T-helper 22 cell (primary cell): ENCODE results near the gene SLX4.
"Not testable (repeated sequence)": the region's sequence is repeated elsewhere in the genome, so short reads cannot be mapped to it uniquely, and the experiment has no call there.

Experiments used
- DNase-seq: peaks from one replicate; pipeline ENCODE4 v3.0.0-alpha.2; 2020; ENCODE audit warnings: low read depth

The SLX4 gene

GRCh38 chr16:3640632-3641501, 29.5 kb upstream of the SLX4 start:
- no peak for DNase-seq

GRCh38 chr16:3640207-3640606, 28.8 kb upstream of the SLX4 start:
- no peak for DNase-seq

GRCh38 chr16:3638916-3639644, 27.7 kb upstream of the SLX4 start:
- no peak for DNase-seq

- DNase-seq = no peak
Observed at GRCh38 chr16:3637371-3637923, 26.0 kb upstream of the SLX4 start.

GRCh38 chr16:3625911-3626732, 14.7 kb upstream of the SLX4 start:
- no peak for DNase-seq

- DNase-seq = no peak
Observed at GRCh38 chr16:3625331-3625730, 13.9 kb upstream of the SLX4 start.

- no peak for DNase-seq
Observed at GRCh38 chr16:3623642-3624041, 12.2 kb upstream of the SLX4 start.

- no peak for DNase-seq
Observed at GRCh38 chr16:3618769-3619141, 7.3 kb upstream of the SLX4 start.

- no peak for DNase-seq
Observed at GRCh38 chr16:3612510-3613466, 1.4 kb upstream of the SLX4 start.

GRCh38 chr16:3610698-3611145, 684 bp downstream of the SLX4 start:
- DNase-seq = no peak

- no peak for DNase-seq
Observed at GRCh38 chr16:3609895-3610697, 1.3 kb downstream of the SLX4 start.

GRCh38 chr16:3608976-3609375, 2.4 kb downstream of the SLX4 start:
- not testable (repeated sequence) for DNase-seq

GRCh38 chr16:3608069-3608468, 3.3 kb downstream of the SLX4 start:
- no peak for DNase-seq

GRCh38 chr16:3607634-3608033, 3.8 kb downstream of the SLX4 start:
- DNase-seq = no peak

GRCh38 chr16:3607161-3607560, 4.2 kb downstream of the SLX4 start:
- DNase-seq = no peak

GRCh38 chr16:3606441-3606840, 5.0 kb downstream of the SLX4 start:
- DNase-seq = no peak

- DNase-seq = no peak
Observed at GRCh38 chr16:3602320-3602653, 9.1 kb downstream of the SLX4 start.

- DNase-seq = no peak
Observed at GRCh38 chr16:3601614-3602319, 9.6 kb downstream of the SLX4 start.

- no peak for DNase-seq
Observed at GRCh38 chr16:3599922-3600321, 11.5 kb downstream of the SLX4 start.

GRCh38 chr16:3599121-3599520, 12.3 kb downstream of the SLX4 start:
- no peak for DNase-seq
